CD4-positive, alpha-beta T cell (primary cell): Measurements from ENCODE around the gene MLLT10. TPM values are rescaled to one million over a fixed set of nuclear protein-coding genes. Genes with fewer than 3 reads are reported as not detected.

Experiments used
- ATAC-seq: fragments of 200-7000 bp; cut with Tn5 transposase; one replicate; pipeline ENCODE4 v1.10.0; 2022; ENCODE audit warnings: mild to moderate bottlenecking; ENCODE audit not compliant: poor library complexity
- CTCF ChIA-PET: fragments of 350-600 bp; sonication (Branson Sonifier 250); formaldehyde crosslinking; loops from one replicate; lab custom pipeline; 2021; ENCODE audit warnings: antibody characterized with exemption, inconsistent platforms; lab: Charles Lee
- POLR2A ChIA-PET: fragments of 350-600 bp; sonication (Branson Sonifier 250); formaldehyde crosslinking; loops from one replicate; lab custom pipeline; 2021; ENCODE audit warnings: antibody characterized with exemption, inconsistent platforms; lab: Charles Lee
- DNase-seq, 14 experiments: peaks; one replicate each; pipeline ENCODE4 v3.0.0-alpha.2; 2013 to 2020; ENCODE audit warnings: mixed read lengths in 2 of 14
- H3K27ac ChIP-seq, 2 donors: one replicate each; pipeline versions ENCODE4 v1.5.1 to v1.7.0; 2013; ENCODE audit warnings: low read length in 2 of 2, low read depth in 1 of 2, mild to moderate bottlenecking in 1 of 2
- H3K27me3 ChIP-seq, 2 experiments: 1 replicate in 1 of 2; 2 replicates in 1 of 2; pipeline versions ENCODE4 v1.6.1 to v1.7.0; 2013; ENCODE audit warnings: low read length in 2 of 2, control low read depth in 1 of 2, mild to moderate bottlenecking in 1 of 2, moderate library complexity in 1 of 2; ENCODE audit not compliant: insufficient read depth in 2 of 2, control insufficient read depth in 1 of 2
- H3K36me3 ChIP-seq: one replicate; pipeline ENCODE4 v1.6.1; 2013; ENCODE audit warnings: low read length, control low read depth; ENCODE audit not compliant: insufficient read depth
- H3K4me1 ChIP-seq: one replicate; pipeline ENCODE4 v1.6.1; 2013; ENCODE audit warnings: low read length, control low read depth; ENCODE audit not compliant: insufficient read depth
- H3K4me3 ChIP-seq: one replicate; pipeline ENCODE4 v1.5.1; 2013; ENCODE audit warnings: mild to moderate bottlenecking, low read length, moderate library complexity
- H3K9me3 ChIP-seq, 2 experiments: 1 replicate in 1 of 2; 2 replicates in 1 of 2; pipeline versions ENCODE4 v1.6.1 to v1.7.0; 2013; ENCODE audit warnings: low read length in 2 of 2, mild to moderate bottlenecking in 2 of 2, control low read depth in 1 of 2, moderate library complexity in 1 of 2; ENCODE audit not compliant: control insufficient read depth in 1 of 2, insufficient read depth in 1 of 2
- H3K27ac Mint-ChIP-seq: one replicate; pipeline ENCODE4 v1.8.0; 2020; ENCODE audit warnings: mixed read lengths
- H3K27me3 Mint-ChIP-seq: one replicate; pipeline ENCODE4 v1.8.0; 2021; ENCODE audit warnings: mixed read lengths
- H3K36me3 Mint-ChIP-seq: one replicate; pipeline ENCODE4 v1.8.0; 2021; ENCODE audit warnings: low read depth, mixed read lengths
- H3K4me1 Mint-ChIP-seq: one replicate; pipeline ENCODE4 v1.8.0; 2021; ENCODE audit warnings: low read depth, mixed read lengths
- H3K4me3 Mint-ChIP-seq: one replicate; pipeline ENCODE4 v1.8.0; 2020; ENCODE audit warnings: mild to moderate bottlenecking, mixed read lengths
- H3K9me3 Mint-ChIP-seq: one replicate; pipeline ENCODE4 v1.8.0; 2020; ENCODE audit warnings: mixed read lengths
- intact Hi-C, 2 experiments: fragments of 100-400 bp; cut with DNase I in 1 of 2; cut with micrococcal nuclease in 1 of 2; formaldehyde crosslinking; loops; one replicate each; pipeline versions ENCODE4 v1.15.1 to v1.9.0; 2023 to 2025; cut with DNase I, micrococcal nuclease
- total RNA-seq, 174 experiments: library from RNA in 2 of 174; stranded (reverse) in 2 of 174; gene quantifications; one replicate each; pipeline ENCODE4 v1.2.3 and lab custom pipeline; 2021 to 2026
- TF ChIP-seq, protein P1 (sequence below): fragments of 200-600 bp; IDR thresholded peaks from one replicate; pipeline ENCODE4 v1.8.0; 2022; ENCODE audit warnings: antibody characterized with exemption, mild to moderate bottlenecking

MLLT10 gene
- total RNA-seq, 2 experiments from 2014 or later: 46.0 to 64.1 TPM

DNA sequence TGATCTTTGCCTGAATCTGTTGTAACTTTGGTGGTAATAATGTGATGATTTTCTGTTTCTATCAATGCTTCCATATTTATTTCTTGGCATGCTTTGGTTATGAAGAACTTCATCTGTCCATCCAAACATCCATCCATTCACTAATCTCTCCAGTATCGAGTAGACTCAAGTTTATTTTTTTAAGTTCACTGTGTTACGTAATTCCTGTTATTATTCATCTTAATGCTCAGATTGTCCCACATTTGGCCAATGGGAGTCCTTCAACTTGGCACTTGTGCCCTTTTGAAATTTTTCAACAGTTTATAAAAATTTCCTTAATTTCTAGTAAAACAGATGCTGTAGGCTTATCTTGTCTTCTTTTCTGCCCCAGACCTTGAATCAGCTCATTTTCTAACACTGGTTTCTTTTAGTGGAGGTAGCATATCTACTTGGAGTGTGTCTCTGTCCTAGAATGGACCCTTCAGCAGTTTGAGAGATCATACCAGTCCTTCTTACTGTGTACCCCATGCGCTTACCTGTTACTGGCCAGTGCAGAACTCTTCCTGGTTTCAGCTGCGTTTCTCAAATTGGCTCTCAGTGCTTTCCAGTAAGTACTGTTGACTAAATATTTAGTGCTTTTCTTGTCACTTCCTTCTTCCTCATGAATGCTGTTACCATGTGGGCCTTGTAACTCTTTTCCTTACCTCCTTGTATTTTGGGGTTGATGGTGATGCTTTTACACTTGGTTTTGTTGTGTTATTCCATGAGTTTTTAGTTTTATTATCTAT lies 100.8 kb downstream of the MLLT10 start:
- TF ChIP-seq, protein P1, sequence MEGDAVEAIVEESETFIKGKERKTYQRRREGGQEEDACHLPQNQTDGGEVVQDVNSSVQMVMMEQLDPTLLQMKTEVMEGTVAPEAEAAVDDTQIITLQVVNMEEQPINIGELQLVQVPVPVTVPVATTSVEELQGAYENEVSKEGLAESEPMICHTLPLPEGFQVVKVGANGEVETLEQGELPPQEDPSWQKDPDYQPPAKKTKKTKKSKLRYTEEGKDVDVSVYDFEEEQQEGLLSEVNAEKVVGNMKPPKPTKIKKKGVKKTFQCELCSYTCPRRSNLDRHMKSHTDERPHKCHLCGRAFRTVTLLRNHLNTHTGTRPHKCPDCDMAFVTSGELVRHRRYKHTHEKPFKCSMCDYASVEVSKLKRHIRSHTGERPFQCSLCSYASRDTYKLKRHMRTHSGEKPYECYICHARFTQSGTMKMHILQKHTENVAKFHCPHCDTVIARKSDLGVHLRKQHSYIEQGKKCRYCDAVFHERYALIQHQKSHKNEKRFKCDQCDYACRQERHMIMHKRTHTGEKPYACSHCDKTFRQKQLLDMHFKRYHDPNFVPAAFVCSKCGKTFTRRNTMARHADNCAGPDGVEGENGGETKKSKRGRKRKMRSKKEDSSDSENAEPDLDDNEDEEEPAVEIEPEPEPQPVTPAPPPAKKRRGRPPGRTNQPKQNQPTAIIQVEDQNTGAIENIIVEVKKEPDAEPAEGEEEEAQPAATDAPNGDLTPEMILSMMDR: no peak
- CTCF ChIA-PET: no interaction called here
- no peak for DNase-seq

DNA sequence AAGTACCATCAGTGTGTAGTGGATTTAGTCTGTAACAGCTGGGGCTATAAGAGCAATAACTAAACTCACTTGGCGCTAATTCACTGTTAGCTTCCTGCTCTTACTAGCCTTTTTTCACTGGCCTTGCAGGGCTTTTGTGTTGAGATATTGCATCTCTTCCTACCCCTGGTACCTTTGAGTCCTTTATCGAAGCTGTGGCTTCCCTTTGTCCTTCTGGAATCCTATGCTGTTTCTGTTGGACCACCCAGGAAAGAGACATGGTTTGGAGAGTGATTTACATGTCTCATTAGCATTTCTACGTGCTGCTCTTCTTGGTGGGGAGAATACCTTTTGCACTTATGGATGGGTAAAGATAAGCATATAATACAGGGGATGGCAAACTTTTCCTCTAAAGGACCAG lies 103.8 kb downstream of the MLLT10 start:
- TF ChIP-seq, protein P1: no peak
- Histone ChIP-seq H3K27me3 (no peaks in the 10 kb centered on the region), H3K9me3 (no peaks in the 10 kb centered on the region), H3K4me1 (no peaks in the 10 kb centered on the region), H3K27ac (no peak overlapping the region), H3K4me3 (no peak overlapping the region), H3K36me3 (peaks cover 17% of the 10 kb centered on the region)
- DNase-seq (no peak), ATAC-seq (no peak)
- Mint-ChIP-seq H3K9me3 (no peaks in the 10 kb centered on the region), H3K36me3 (peaks cover 63% of the 10 kb centered on the region), H3K27me3 (no peaks in the 10 kb centered on the region), H3K27ac (no peak overlapping the region), H3K4me1 (peaks cover 20% of the 10 kb centered on the region), H3K4me3 (no peak overlapping the region)
- CTCF ChIA-PET: no interaction called here
- POLR2A ChIA-PET: interaction anchor here (0.5 kb wide), 1 partner anchor 13 kb away, joined by 3 read pairs; no protein-coding TSS in a partner anchor
- intact Hi-C loops: no loop called here

More for the DNA sequence above, 100.8 kb downstream of the MLLT10 start:
- no peak for ATAC-seq
- Histone ChIP-seq H3K27me3 (no peaks in the 10 kb centered on the region), H3K4me1 (no peaks in the 10 kb centered on the region), H3K4me3 (no peak overlapping the region), H3K9me3 (no peaks in the 10 kb centered on the region), H3K36me3 (peaks cover 22% of the 10 kb centered on the region), H3K27ac (no peak overlapping the region)
- intact Hi-C loops: no loop called here
- Mint-ChIP-seq H3K27me3 (no peaks in the 10 kb centered on the region), H3K4me3 (no peak overlapping the region), H3K9me3 (no peaks in the 10 kb centered on the region), H3K4me1 (peaks cover 20% of the 10 kb centered on the region), H3K36me3 (peaks cover 75% of the 10 kb centered on the region), H3K27ac (no peak overlapping the region)
- POLR2A ChIA-PET: no interaction called here

DNA sequence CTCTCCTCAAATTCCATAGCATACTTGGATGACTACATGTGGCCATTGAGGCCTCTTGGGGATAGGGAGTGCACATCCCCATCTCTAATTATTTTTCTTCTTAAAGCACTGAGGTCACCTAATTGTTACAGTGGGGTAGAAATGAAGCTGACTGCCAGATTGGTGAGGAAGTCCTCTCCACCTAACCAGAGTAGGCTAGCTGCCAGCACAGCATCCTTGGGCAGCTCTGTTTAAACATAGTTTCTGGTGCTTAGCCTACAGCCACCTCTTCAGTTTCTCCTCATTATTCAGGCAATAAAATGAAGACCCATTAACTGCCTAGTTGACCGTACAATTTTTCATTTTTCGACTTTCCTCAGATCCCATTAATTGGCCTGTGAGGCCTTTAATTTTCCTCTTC lies 104.6 kb downstream of the MLLT10 start:
- Mint-ChIP-seq H3K4me3 (no peak overlapping the region), H3K27me3 (no peaks in the 10 kb centered on the region), H3K4me1 (peaks cover 26% of the 10 kb centered on the region), H3K36me3 (peaks cover 58% of the 10 kb centered on the region), H3K9me3 (no peaks in the 10 kb centered on the region), H3K27ac (no peak overlapping the region)
- Histone ChIP-seq H3K36me3 (peaks cover 17% of the 10 kb centered on the region), H3K27me3 (no peaks in the 10 kb centered on the region), H3K9me3 (no peaks in the 10 kb centered on the region), H3K27ac (no peak overlapping the region), H3K4me1 (no peaks in the 10 kb centered on the region), H3K4me3 (no peak overlapping the region)
- CTCF ChIA-PET: no interaction called here
- no peak for DNase-seq
- no peak for ATAC-seq
- intact Hi-C loops: no loop called here
- POLR2A ChIA-PET: no interaction called here
- TF ChIP-seq, protein P1: no peak
